ENCODE data around the gene TARS2. TPM values are rescaled to one million over a fixed set of nuclear protein-coding genes. Genes with fewer than 3 reads are reported as not detected.
A peak's percentile ranks its signal among the peaks of the same experiment; 100 is the strongest.

The TARS2 gene
- total and polyA plus RNA-seq, 2 of the 13 experiments (the other 11 are each of a cell fraction or from before 2014, with no cell fraction given), result 21.3 to 22.8 TPM

DNA sequence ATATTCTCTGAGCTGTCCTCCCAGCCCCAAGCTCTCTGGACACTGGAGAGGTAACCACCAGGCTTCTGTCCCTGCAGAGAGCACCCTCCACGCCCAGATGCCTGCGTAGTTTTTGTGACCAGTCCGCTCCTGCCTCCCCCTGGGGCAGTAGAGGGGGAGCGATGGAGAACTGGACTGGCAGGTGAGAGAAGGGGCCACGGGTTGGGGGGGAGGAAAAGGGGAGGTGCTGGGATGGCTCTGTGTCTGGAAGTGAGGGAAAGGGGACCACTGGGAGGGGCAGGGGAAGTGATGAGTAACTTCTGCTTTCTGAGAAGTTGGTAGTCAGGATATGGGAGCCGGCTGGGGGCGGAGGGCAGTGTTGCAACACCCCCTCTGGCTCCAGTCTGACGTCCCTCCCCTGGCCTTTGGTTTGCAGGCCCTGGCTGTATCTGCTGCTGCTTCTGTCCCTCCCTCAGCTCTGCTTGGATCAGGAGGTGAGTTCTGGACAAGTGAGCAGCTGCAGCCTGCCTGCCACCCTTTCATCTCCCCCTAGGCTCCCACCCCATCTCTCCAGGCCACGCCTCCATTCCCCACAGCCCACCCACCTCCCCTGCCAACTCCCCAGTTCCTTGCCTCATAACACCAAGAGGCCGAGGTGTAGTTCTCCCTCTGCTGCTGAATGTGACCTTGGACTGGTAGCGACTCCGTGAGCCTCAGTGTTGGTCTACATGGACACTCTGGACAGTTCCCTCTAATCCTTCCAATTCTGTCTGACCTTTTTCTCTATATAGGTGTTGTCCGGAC lies 65.1 kb downstream of the TARS2 start (continued):
- TF ChIP-seq CAMTA2 (CRISPR knock-in tag; IDR thresholded peaks at IDR 0.05; ENCODE audit: borderline replicate concordance) (no peak), PLRG1 (conservative IDR thresholded peaks at IDR 0.05) (no peak), TRIM22 (IDR thresholded peaks at IDR 0.05) (no peak), MAFF (IDR thresholded peaks at IDR 0.05; ENCODE audit: low read depth, low read length) (no peak), ZNF317 (CRISPR knock-in tag; IDR thresholded peaks at IDR 0.05) (no peak), ZNF605 (CRISPR knock-in tag; IDR thresholded peaks at IDR 0.05) (0 out of 2 replicates have a peak, but pooled peaks have one; percentile 52), MAZ (IDR thresholded peaks at IDR 0.05; ENCODE audit: borderline replicate concordance, low read depth, low read length) (no peak), MAZ (CRISPR knock-in tag; IDR thresholded peaks at IDR 0.05; ENCODE audit: low read depth) (0 out of 2 replicates have a peak, but pooled peaks have one; percentile 25), NFKBIZ (CRISPR knock-in tag; IDR thresholded peaks at IDR 0.05) (no peak), ZNF7 (CRISPR knock-in tag; IDR thresholded peaks at IDR 0.05) (no peak), ZKSCAN8 (CRISPR knock-in tag; IDR thresholded peaks at IDR 0.05; ENCODE audit: borderline replicate concordance) (0 out of 2 replicates have a peak, but pooled peaks have one; percentile 49), CCDC6 (CRISPR knock-in tag; IDR thresholded peaks at IDR 0.05) (no peak), DMAP1 (CRISPR knock-in tag; IDR thresholded peaks at IDR 0.05) (peak; percentile 59; the same call in 1 of the 2 replicates), ARID2 (CRISPR knock-in tag; IDR thresholded peaks at IDR 0.05; ENCODE audit: borderline replicate concordance) (no peak), ZNF513 (CRISPR knock-in tag; conservative IDR thresholded peaks at IDR 0.05) (no peak), TAF15 (IDR thresholded peaks at IDR 0.05; ENCODE audit: low read depth, low read length, poor library complexity, severe bottlenecking) (no peak), NFRKB (IDR thresholded peaks at IDR 0.05) (no peak), MYNN (CRISPR knock-in tag; IDR thresholded peaks at IDR 0.05; ENCODE audit: low read depth) (no peak)
- TF ChIP-seq, protein P1, sequence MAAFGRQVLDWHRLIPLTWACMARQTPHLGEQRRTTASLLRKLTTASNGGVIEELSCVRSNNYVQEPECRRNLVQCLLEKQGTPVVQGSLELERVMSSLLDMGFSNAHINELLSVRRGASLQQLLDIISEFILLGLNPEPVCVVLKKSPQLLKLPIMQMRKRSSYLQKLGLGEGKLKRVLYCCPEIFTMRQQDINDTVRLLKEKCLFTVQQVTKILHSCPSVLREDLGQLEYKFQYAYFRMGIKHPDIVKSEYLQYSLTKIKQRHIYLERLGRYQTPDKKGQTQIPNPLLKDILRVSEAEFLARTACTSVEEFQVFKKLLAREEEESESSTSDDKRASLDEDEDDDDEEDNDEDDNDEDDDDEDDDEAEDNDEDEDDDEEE (CRISPR knock-in tag; IDR thresholded peaks at IDR 0.05), result no peak
- TF ChIP-seq, protein P2, sequence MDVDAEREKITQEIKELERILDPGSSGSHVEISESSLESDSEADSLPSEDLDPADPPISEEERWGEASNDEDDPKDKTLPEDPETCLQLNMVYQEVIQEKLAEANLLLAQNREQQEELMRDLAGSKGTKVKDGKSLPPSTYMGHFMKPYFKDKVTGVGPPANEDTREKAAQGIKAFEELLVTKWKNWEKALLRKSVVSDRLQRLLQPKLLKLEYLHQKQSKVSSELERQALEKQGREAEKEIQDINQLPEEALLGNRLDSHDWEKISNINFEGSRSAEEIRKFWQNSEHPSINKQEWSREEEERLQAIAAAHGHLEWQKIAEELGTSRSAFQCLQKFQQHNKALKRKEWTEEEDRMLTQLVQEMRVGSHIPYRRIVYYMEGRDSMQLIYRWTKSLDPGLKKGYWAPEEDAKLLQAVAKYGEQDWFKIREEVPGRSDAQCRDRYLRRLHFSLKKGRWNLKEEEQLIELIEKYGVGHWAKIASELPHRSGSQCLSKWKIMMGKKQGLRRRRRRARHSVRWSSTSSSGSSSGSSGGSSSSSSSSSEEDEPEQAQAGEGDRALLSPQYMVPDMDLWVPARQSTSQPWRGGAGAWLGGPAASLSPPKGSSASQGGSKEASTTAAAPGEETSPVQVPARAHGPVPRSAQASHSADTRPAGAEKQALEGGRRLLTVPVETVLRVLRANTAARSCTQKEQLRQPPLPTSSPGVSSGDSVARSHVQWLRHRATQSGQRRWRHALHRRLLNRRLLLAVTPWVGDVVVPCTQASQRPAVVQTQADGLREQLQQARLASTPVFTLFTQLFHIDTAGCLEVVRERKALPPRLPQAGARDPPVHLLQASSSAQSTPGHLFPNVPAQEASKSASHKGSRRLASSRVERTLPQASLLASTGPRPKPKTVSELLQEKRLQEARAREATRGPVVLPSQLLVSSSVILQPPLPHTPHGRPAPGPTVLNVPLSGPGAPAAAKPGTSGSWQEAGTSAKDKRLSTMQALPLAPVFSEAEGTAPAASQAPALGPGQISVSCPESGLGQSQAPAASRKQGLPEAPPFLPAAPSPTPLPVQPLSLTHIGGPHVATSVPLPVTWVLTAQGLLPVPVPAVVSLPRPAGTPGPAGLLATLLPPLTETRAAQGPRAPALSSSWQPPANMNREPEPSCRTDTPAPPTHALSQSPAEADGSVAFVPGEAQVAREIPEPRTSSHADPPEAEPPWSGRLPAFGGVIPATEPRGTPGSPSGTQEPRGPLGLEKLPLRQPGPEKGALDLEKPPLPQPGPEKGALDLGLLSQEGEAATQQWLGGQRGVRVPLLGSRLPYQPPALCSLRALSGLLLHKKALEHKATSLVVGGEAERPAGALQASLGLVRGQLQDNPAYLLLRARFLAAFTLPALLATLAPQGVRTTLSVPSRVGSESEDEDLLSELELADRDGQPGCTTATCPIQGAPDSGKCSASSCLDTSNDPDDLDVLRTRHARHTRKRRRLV (CRISPR knock-in tag; IDR thresholded peaks at IDR 0.05), result no peak
- TF ChIP-seq, protein P3, sequence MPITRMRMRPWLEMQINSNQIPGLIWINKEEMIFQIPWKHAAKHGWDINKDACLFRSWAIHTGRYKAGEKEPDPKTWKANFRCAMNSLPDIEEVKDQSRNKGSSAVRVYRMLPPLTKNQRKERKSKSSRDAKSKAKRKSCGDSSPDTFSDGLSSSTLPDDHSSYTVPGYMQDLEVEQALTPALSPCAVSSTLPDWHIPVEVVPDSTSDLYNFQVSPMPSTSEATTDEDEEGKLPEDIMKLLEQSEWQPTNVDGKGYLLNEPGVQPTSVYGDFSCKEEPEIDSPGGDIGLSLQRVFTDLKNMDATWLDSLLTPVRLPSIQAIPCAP (CRISPR knock-in tag; IDR thresholded peaks at IDR 0.05; ENCODE audit: low read depth), result no peak
